CD14-positive monocyte (primary cell): Measurements from ENCODE around the gene CTDSPL2. TPM values are rescaled to one million over a fixed set of nuclear protein-coding genes. Genes with fewer than 3 reads are reported as not detected.

ENCODE experiments used
- DNase-seq, 3 donors: peaks; one replicate each; pipeline ENCODE4 v3.0.0-alpha.2; 2011 to 2022
- H2AFZ ChIP-seq: 2 replicates; pipeline ENCODE4 v1.6.0; 2012; ENCODE audit warnings: mild to moderate bottlenecking, low read depth, low read length, inconsistent platforms; ENCODE audit not compliant: insufficient read depth, poor library complexity, severe bottlenecking
- H3K27ac ChIP-seq, 2 donors: 1 replicate in 1 of 2; 2 replicates in 1 of 2; pipeline ENCODE4 v1.5.1; 2012 to 2013; ENCODE audit warnings: low read length in 2 of 2, control low read depth in 1 of 2, inconsistent platforms in 1 of 2, low read depth in 1 of 2, mild to moderate bottlenecking in 1 of 2
- H3K27me3 ChIP-seq, 2 donors: one replicate each; pipeline versions ENCODE4 v1.6.0 to v1.6.1; 2011 to 2013; ENCODE audit warnings: low read length in 2 of 2; ENCODE audit not compliant: control insufficient read depth in 2 of 2, insufficient read depth in 2 of 2
- H3K36me3 ChIP-seq, 2 donors: replicated peaks in 1 of 2; 1 replicate in 1 of 2; 2 replicates in 1 of 2; pipeline versions ENCODE4 v1.5.1 to v1.6.1; 2012 to 2013; ENCODE audit warnings: low read length in 2 of 2, control low read depth in 1 of 2, inconsistent platforms in 1 of 2, mild to moderate bottlenecking in 1 of 2; ENCODE audit not compliant: insufficient read depth in 2 of 2, control insufficient read depth in 1 of 2
- H3K4me1 ChIP-seq, 2 donors: 1 replicate in 1 of 2; 2 replicates in 1 of 2; pipeline versions ENCODE4 v1.5.1 to v1.6.1; 2012 to 2013; ENCODE audit warnings: low read length in 2 of 2, control low read depth in 1 of 2, inconsistent platforms in 1 of 2, mild to moderate bottlenecking in 1 of 2, moderate library complexity in 1 of 2; ENCODE audit not compliant: insufficient read depth in 2 of 2, control insufficient read depth in 1 of 2
- H3K4me2 ChIP-seq: replicated peaks from 2 replicates; pipeline ENCODE3; 2012; ENCODE audit warnings: low read length, moderate library complexity, mild to moderate bottlenecking; ENCODE audit not compliant: poor library complexity, severe bottlenecking; ENCODE audit errors: extremely low read depth
- H3K4me3 ChIP-seq, 3 experiments: fragments of 200-600 bp in 1 of 3; sonication (generic) in 1 of 3; replicated peaks in 1 of 3; 1 replicate in 2 of 3; 2 replicates in 1 of 3; pipeline ENCODE4 v1.5.1; 2011 to 2013; ENCODE audit warnings: low read length in 3 of 3, mild to moderate bottlenecking in 3 of 3, control low read depth in 2 of 3, low read depth in 2 of 3, inconsistent platforms in 1 of 3, moderate library complexity in 1 of 3
- H3K79me2 ChIP-seq: 2 replicates; pipeline ENCODE4 v1.6.0; 2012; ENCODE audit warnings: mild to moderate bottlenecking, control low read depth, inconsistent platforms, low read length, moderate library complexity; ENCODE audit not compliant: insufficient read depth
- H3K9ac ChIP-seq: 2 replicates; pipeline ENCODE4 v1.6.0; 2017; ENCODE audit warnings: low read length, mild to moderate bottlenecking; ENCODE audit not compliant: insufficient read depth, poor library complexity, severe bottlenecking
- H3K9me3 ChIP-seq, 2 donors: replicated peaks in 1 of 2; 1 replicate in 1 of 2; 2 replicates in 1 of 2; pipeline versions ENCODE4 v1.5.1 to v1.6.1; 2012 to 2013; ENCODE audit warnings: low read length in 2 of 2, control low read depth in 1 of 2; ENCODE audit not compliant: control insufficient read depth in 1 of 2, insufficient read depth in 1 of 2
- H4K20me1 ChIP-seq: 2 replicates; pipeline ENCODE4 v1.6.0; 2012; ENCODE audit warnings: mild to moderate bottlenecking, low read length, control low read depth, moderate library complexity; ENCODE audit not compliant: insufficient read depth
- H3K27ac Mint-ChIP-seq, 7 donors: one replicate each; pipeline ENCODE4 v1.8.0; 2020; ENCODE audit warnings: mild to moderate bottlenecking in 7 of 7, mixed read lengths in 7 of 7, moderate library complexity in 6 of 7, inconsistent platforms in 2 of 7
- H3K27me3 Mint-ChIP-seq, 3 donors: one replicate each; pipeline ENCODE4 v1.8.0; 2021 to 2022; ENCODE audit warnings: low read depth in 3 of 3, mild to moderate bottlenecking in 3 of 3, mixed read lengths in 3 of 3, moderate library complexity in 3 of 3, inconsistent platforms in 1 of 3
- H3K36me3 Mint-ChIP-seq, 2 donors: one replicate each; pipeline ENCODE4 v1.8.0; 2020; ENCODE audit warnings: mixed read lengths in 2 of 2, inconsistent platforms in 1 of 2, mild to moderate bottlenecking in 1 of 2
- H3K4me1 Mint-ChIP-seq: one replicate; pipeline ENCODE4 v1.8.0; 2020; ENCODE audit warnings: mild to moderate bottlenecking, mixed read lengths
- H3K4me3 Mint-ChIP-seq, 2 donors: one replicate each; pipeline ENCODE4 v1.8.0; 2020; ENCODE audit warnings: mild to moderate bottlenecking in 2 of 2, mixed read lengths in 2 of 2, moderate library complexity in 1 of 2
- H3K9me3 Mint-ChIP-seq, 7 donors: one replicate each; pipeline ENCODE4 v1.8.0; 2020 to 2022; ENCODE audit warnings: mixed read lengths in 7 of 7, mild to moderate bottlenecking in 6 of 7, moderate library complexity in 6 of 7, inconsistent platforms in 2 of 7
- WGBS: methylation state at CpG from one replicate; pipeline ENCODE4 v1.1.5; 2013; ENCODE audit warnings: missing lambda C conversion rate; ENCODE audit not compliant: insufficient coverage; 5-methylcytosine and 5-hydroxymethylcytosine counted together
- intact Hi-C, 2 donors: fragments of 100-400 bp; cut with micrococcal nuclease; formaldehyde crosslinking; loops; one replicate each; pipeline versions ENCODE4 v1.15.0 to v1.15.1; 2023
- polyA plus RNA-seq, 3 donors: library from polyadenylated mRNA; depleted of rRNA in 1 of 3; unstranded in 2 of 3; stranded (reverse) in 1 of 3; fragments of 300-500 nt in 2 of 3; fragments of >200 nt in 1 of 3; fragmentation: Illumina TruSeq in 2 of 3; gene quantifications; 1 replicate in 2 of 3; 2 replicates in 1 of 3; pipeline ENCODE4 v1.2.3, GENCODE V29; 2012 to 2021
- TF ChIP-seq, protein P1 (sequence below): fragments of 200-600 bp; IDR thresholded peaks from one replicate; pipeline ENCODE4 v1.8.0; 2022; ENCODE audit warnings: antibody characterized with exemption, mild to moderate bottlenecking

Gene CTDSPL2
- polyA plus RNA-seq, 3 donors, result 18.1 to 31.4 (median 24.5) TPM

DNA sequence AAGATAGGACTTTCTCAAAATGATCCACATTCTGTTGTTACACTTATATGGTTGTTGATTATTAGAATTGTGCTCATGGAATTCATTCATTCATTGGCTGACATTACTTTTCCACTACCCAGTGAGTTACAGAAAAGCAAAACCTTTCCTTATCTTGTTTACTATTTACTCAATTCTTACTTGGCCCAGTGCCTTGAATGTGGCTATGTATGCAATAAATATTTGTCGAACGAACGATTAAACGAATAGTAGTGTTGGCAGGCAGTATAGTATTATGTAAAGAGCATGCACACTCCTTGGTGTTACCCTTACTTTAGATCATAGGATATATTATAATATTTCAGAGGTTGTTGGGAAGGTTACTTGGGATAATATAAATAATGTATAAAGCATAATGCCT, 31.0 kb downstream of the CTDSPL2 start:
- Histone ChIP-seq H3K9me3 (no peaks in the 10 kb centered on the region), H3K4me1 (no peaks in the 10 kb centered on the region), H3K27me3 (no peaks in the 10 kb centered on the region), H3K79me2 (peaks cover 74% of the 10 kb centered on the region), H3K27ac (no peak overlapping the region), H3K4me2 (no peak overlapping the region), H2AFZ (no peak overlapping the region), H4K20me1 (peaks cover 42% of the 10 kb centered on the region), H3K36me3 (peaks cover 16 to 52% of the 10 kb centered on the region in 2 donors), H3K4me3 (no peak overlapping the region), H3K9ac (no peak overlapping the region)
- Mint-ChIP-seq H3K36me3 (peaks cover 20 to 44% of the 10 kb centered on the region in 2 donors), H3K27me3 (no peaks in the 10 kb centered on the region), H3K27ac (no peak overlapping the region), H3K4me3 (no peak overlapping the region), H3K9me3 (peaks cover 0 to 4% (median 0%) of the 10 kb centered on the region in 7 donors), H3K4me1 (peaks cover 10% of the 10 kb centered on the region)
- DNase-seq, result no peak
- TF ChIP-seq, protein P1, sequence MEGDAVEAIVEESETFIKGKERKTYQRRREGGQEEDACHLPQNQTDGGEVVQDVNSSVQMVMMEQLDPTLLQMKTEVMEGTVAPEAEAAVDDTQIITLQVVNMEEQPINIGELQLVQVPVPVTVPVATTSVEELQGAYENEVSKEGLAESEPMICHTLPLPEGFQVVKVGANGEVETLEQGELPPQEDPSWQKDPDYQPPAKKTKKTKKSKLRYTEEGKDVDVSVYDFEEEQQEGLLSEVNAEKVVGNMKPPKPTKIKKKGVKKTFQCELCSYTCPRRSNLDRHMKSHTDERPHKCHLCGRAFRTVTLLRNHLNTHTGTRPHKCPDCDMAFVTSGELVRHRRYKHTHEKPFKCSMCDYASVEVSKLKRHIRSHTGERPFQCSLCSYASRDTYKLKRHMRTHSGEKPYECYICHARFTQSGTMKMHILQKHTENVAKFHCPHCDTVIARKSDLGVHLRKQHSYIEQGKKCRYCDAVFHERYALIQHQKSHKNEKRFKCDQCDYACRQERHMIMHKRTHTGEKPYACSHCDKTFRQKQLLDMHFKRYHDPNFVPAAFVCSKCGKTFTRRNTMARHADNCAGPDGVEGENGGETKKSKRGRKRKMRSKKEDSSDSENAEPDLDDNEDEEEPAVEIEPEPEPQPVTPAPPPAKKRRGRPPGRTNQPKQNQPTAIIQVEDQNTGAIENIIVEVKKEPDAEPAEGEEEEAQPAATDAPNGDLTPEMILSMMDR, result no peak
- intact Hi-C loops, result no loop called here
- WGBS, result no CpG with 5 or more reads among the region's 4 CpGs

DNA sequence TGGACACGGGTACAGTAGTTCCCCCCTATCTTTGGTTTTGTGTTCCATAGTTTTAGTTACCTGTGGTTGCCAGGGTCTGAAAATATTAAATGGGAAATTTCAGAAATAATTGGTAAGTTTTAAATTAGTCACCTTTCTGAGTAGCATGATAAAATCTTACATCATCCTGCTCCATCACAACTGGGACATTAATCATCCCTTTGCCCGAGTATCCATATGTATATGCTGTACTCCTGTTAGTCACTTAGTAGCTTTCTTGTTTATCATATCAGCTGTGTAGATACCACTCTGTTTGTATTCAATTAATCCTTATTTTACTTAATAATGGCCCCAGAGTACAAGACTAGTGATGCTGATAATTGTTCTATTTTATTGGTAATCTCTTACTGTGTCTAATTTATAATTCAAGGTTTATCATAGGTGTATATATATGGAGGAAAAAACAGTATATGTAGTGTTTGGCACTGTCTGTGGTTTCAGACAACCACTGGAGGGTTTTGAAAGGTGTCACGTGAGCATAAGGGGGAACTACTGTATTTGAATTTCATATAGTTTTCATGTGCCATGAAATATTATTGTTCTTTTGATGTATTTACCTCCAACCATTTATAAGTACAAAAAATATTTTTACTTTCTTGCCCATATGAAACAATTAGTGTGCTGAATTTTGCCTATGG, 41.4 kb downstream of the CTDSPL2 start:
- DNase-seq, result peak in 1 of 3 donors; percentile 43
- TF ChIP-seq, protein P1, result no peak
- Mint-ChIP-seq H3K27me3 (peaks cover 0 to 2% (median 0%) of the 10 kb centered on the region in 3 donors), H3K27ac (peak overlapping the region in 1 of 7 donors; percentile 56), H3K9me3 (peaks cover 0 to 4% (median 0%) of the 10 kb centered on the region in 7 donors), H3K4me3 (no peak overlapping the region), H3K36me3 (peaks cover 22 to 37% of the 10 kb centered on the region in 2 donors), H3K4me1 (peaks cover 10% of the 10 kb centered on the region)
- H3K4me1 ChIP-seq, result no peaks in the 10 kb centered on the region
- H3K9ac ChIP-seq, result no peak overlapping the region
- H3K9me3 ChIP-seq, result no peaks in the 10 kb centered on the region
- H3K36me3 ChIP-seq, result peaks cover 13 to 24% of the 10 kb centered on the region in 2 donors
- intact Hi-C loops, result no loop called here
- WGBS, result 80% methylated on average over 1 of the region's 3 CpGs
- peaks cover 45% of the 10 kb centered on the region for H4K20me1 ChIP-seq
- peak overlapping the region in 1 of 2 donors; percentile 17 for H3K27ac ChIP-seq
- H2AFZ ChIP-seq, result no peak overlapping the region
- H3K79me2 ChIP-seq, result peaks cover 87% of the 10 kb centered on the region
- H3K4me3 ChIP-seq, result no peak overlapping the region
- H3K4me2 ChIP-seq, result no peak overlapping the region
- H3K27me3 ChIP-seq, result no peaks in the 10 kb centered on the region
